ENCODE data around the gene MEIS2.

The MEIS2 gene

GRCh38 chr15:37031198-37031597 lies 69.2 kb downstream of the MEIS2 start:
- DNase-seq = no peak
- in situ Hi-C loops (cut with HindIII; ENCODE audit: low pct_ligation_motif_present, low pct_unique_long_range_greater_than_20kb, low sequenced_read_pairs) = no loop called here

- in situ Hi-C loops (cut with HindIII; ENCODE audit: low pct_ligation_motif_present, low pct_unique_long_range_greater_than_20kb, low sequenced_read_pairs) = no loop called here
- no peak for DNase-seq
Observed at GRCh38 chr15:37028625-37029296, 71.6 kb downstream of the MEIS2 start.

GRCh38 chr15:37020852-37021251 lies 79.5 kb downstream of the MEIS2 start:
- in situ Hi-C loops (cut with HindIII; ENCODE audit: low pct_ligation_motif_present, low pct_unique_long_range_greater_than_20kb, low sequenced_read_pairs) = no loop called here
- DNase-seq = no peak

GRCh38 chr15:37019479-37020433 lies 80.6 kb downstream of the MEIS2 start:
- in situ Hi-C loops (cut with HindIII; ENCODE audit: low pct_ligation_motif_present, low pct_unique_long_range_greater_than_20kb, low sequenced_read_pairs) = no loop called here
- DNase-seq = no peak

- DNase-seq = no peak
- in situ Hi-C loops (cut with HindIII; ENCODE audit: low pct_ligation_motif_present, low pct_unique_long_range_greater_than_20kb, low sequenced_read_pairs) = no loop called here
Observed at GRCh38 chr15:37017031-37017625, 83.2 kb downstream of the MEIS2 start.

- in situ Hi-C loops (cut with HindIII; ENCODE audit: low pct_ligation_motif_present, low pct_unique_long_range_greater_than_20kb, low sequenced_read_pairs) = no loop called here
Observed at GRCh38 chr15:37016231-37016630, 84.1 kb downstream of the MEIS2 start.

GRCh38 chr15:37015451-37015850 lies 84.9 kb downstream of the MEIS2 start:
- in situ Hi-C loops (cut with HindIII; ENCODE audit: low pct_ligation_motif_present, low pct_unique_long_range_greater_than_20kb, low sequenced_read_pairs) = no loop called here
- DNase-seq = no peak

More at GRCh38 chr15:37016231-37016630, 84.1 kb downstream of the MEIS2 start:
- DNase-seq = no peak

GRCh38 chr15:37015035-37015434 lies 85.3 kb downstream of the MEIS2 start:
- in situ Hi-C loops (cut with HindIII; ENCODE audit: low pct_ligation_motif_present, low pct_unique_long_range_greater_than_20kb, low sequenced_read_pairs) = no loop called here

GRCh38 chr15:37014566-37014965 lies 85.8 kb downstream of the MEIS2 start:
- no peak for DNase-seq
- in situ Hi-C loops (cut with HindIII; ENCODE audit: low pct_ligation_motif_present, low pct_unique_long_range_greater_than_20kb, low sequenced_read_pairs) = no loop called here

More at GRCh38 chr15:37015035-37015434, 85.3 kb downstream of the MEIS2 start:
- no peak for DNase-seq

- no peak for DNase-seq
- in situ Hi-C loops (cut with HindIII; ENCODE audit: low pct_ligation_motif_present, low pct_unique_long_range_greater_than_20kb, low sequenced_read_pairs) = no loop called here
Observed at GRCh38 chr15:37014137-37014536, 86.2 kb downstream of the MEIS2 start.

GRCh38 chr15:37010595-37010994 lies 89.8 kb downstream of the MEIS2 start:
- DNase-seq = no peak
- in situ Hi-C loops (cut with HindIII; ENCODE audit: low pct_ligation_motif_present, low pct_unique_long_range_greater_than_20kb, low sequenced_read_pairs) = no loop called here

- no peak for DNase-seq
- in situ Hi-C loops (cut with HindIII; ENCODE audit: low pct_ligation_motif_present, low pct_unique_long_range_greater_than_20kb, low sequenced_read_pairs) = no loop called here
Observed at GRCh38 chr15:37009288-37009687, 91.1 kb downstream of the MEIS2 start.

- in situ Hi-C loops (cut with HindIII; ENCODE audit: low pct_ligation_motif_present, low pct_unique_long_range_greater_than_20kb, low sequenced_read_pairs) = no loop called here
- no peak for DNase-seq
Observed at GRCh38 chr15:37008205-37008604, 92.1 kb downstream of the MEIS2 start.

- no peak for DNase-seq
- in situ Hi-C loops (cut with HindIII; ENCODE audit: low pct_ligation_motif_present, low pct_unique_long_range_greater_than_20kb, low sequenced_read_pairs) = no loop called here
Observed at GRCh38 chr15:37007301-37007700, 93.0 kb downstream of the MEIS2 start.

GRCh38 chr15:37004981-37005735 lies 95.2 kb downstream of the MEIS2 start:
- in situ Hi-C loops (cut with HindIII; ENCODE audit: low pct_ligation_motif_present, low pct_unique_long_range_greater_than_20kb, low sequenced_read_pairs) = no loop called here

GRCh38 chr15:37004373-37004869 lies 95.9 kb downstream of the MEIS2 start:
- in situ Hi-C loops (cut with HindIII; ENCODE audit: low pct_ligation_motif_present, low pct_unique_long_range_greater_than_20kb, low sequenced_read_pairs) = no loop called here
- no peak for DNase-seq

More at GRCh38 chr15:37004981-37005735, 95.2 kb downstream of the MEIS2 start:
- no peak for DNase-seq

GRCh38 chr15:37002041-37002672 lies 98.2 kb downstream of the MEIS2 start:
- DNase-seq = no peak

GRCh38 chr15:37001417-37001816 lies 98.9 kb downstream of the MEIS2 start:
- no peak for DNase-seq
- in situ Hi-C loops (cut with HindIII; ENCODE audit: low pct_ligation_motif_present, low pct_unique_long_range_greater_than_20kb, low sequenced_read_pairs) = no loop called here

More at GRCh38 chr15:37002041-37002672, 98.2 kb downstream of the MEIS2 start:
- in situ Hi-C loops (cut with HindIII; ENCODE audit: low pct_ligation_motif_present, low pct_unique_long_range_greater_than_20kb, low sequenced_read_pairs) = no loop called here

Measured in ACHN (cell line).